22Rv1 (cell line): ENCODE data around the gene MMS19.

ENCODE experiments used
- CTCF ChIP-seq: fragments of 450-650 bp; IDR thresholded peaks from 2 replicates; pipeline ENCODE4 v1.5.1; 2017; ENCODE audit warnings: mild to moderate bottlenecking
- ZFX ChIP-seq: fragments of 450-650 bp; IDR thresholded peaks from 2 replicates; pipeline ENCODE4 v1.6.1; 2017; ENCODE audit warnings: antibody characterized with exemption, borderline replicate concordance

- TF ChIP-seq CTCF, result no peak
- TF ChIP-seq ZFX, result no peak
These were observed 13.7 kb upstream of the MMS19 start for GRCh38 chr10:97511711-97512440.
